Spinal cord (tissue), 10 donors: ENCODE measurements around the gene CLEC16A. TPM values are rescaled to one million over a fixed set of nuclear protein-coding genes. Genes with fewer than 3 reads are reported as not detected.

Experiments
- DNase-seq, 6 donors: peaks; one replicate each; pipeline versions ENCODE4 v3.0.0 to v3.0.0-alpha.2; 2013 to 2015; ENCODE audit warnings: low spot score in 6 of 6, low read depth in 4 of 6
- H3K27ac ChIP-seq: one replicate; pipeline ENCODE4 v1.5.1; 2013; ENCODE audit warnings: low read depth, low read length, control low read depth
- H3K27me3 ChIP-seq: one replicate; pipeline ENCODE4 v1.6.1; 2013; ENCODE audit warnings: low read length; ENCODE audit not compliant: control insufficient read depth, insufficient read depth
- H3K36me3 ChIP-seq: one replicate; pipeline ENCODE4 v1.6.1; 2013; ENCODE audit warnings: low read length; ENCODE audit not compliant: control insufficient read depth, insufficient read depth
- H3K4me1 ChIP-seq: one replicate; pipeline ENCODE4 v1.6.1; 2013; ENCODE audit warnings: low read length; ENCODE audit not compliant: control insufficient read depth, insufficient read depth
- H3K4me3 ChIP-seq: one replicate; pipeline ENCODE4 v1.5.1; 2013; ENCODE audit warnings: low read depth, low read length, control low read depth
- H3K9me3 ChIP-seq: one replicate; pipeline ENCODE4 v1.6.1; 2013; ENCODE audit warnings: low read length; ENCODE audit not compliant: control insufficient read depth, insufficient read depth
- WGBS: methylation state at CpG from one replicate; pipeline ENCODE4 v1.1.5; 2013; ENCODE audit warnings: missing lambda C conversion rate; ENCODE audit not compliant: insufficient coverage; 5-methylcytosine and 5-hydroxymethylcytosine counted together
- polyA plus RNA-seq, 2 donors: library from polyadenylated mRNA; unstranded; fragments of 120-200 nt; gene quantifications; one replicate each; pipeline ENCODE4 v1.2.1, GENCODE V29; 2013; ENCODE audit not compliant: insufficient read length in 2 of 2
- total RNA-seq, 2 donors: library from RNA; depleted of rRNA in 1 of 2; stranded (reverse); fragments of 120-200 nt in 1 of 2; fragments of >200 nt in 1 of 2; gene quantifications; one replicate each; pipeline versions ENCODE4 v1.2.3 to v1.2.4, GENCODE V29; 2013 to 2014
- donor health status: healthy.

The CLEC16A gene
- total and polyA plus RNA-seq, 4 donors, result 19.5 to 38.4 (median 25.1) TPM

GRCh38 chr16:11188801-11189740 lies 244.7 kb downstream of the CLEC16A start:
- no peak overlapping the region for H3K27ac ChIP-seq
- H3K36me3 ChIP-seq, result peaks cover 1% of the 10 kb centered on the region
- H3K4me1 ChIP-seq, result peaks cover 3% of the 10 kb centered on the region
- no peaks in the 10 kb centered on the region for H3K9me3 ChIP-seq
- WGBS, result 85% methylated on average over 23 of the region's 23 CpGs
- DNase-seq, result no peak
- H3K27me3 ChIP-seq, result no peaks in the 10 kb centered on the region
- H3K4me3 ChIP-seq, result no peak overlapping the region

DNA sequence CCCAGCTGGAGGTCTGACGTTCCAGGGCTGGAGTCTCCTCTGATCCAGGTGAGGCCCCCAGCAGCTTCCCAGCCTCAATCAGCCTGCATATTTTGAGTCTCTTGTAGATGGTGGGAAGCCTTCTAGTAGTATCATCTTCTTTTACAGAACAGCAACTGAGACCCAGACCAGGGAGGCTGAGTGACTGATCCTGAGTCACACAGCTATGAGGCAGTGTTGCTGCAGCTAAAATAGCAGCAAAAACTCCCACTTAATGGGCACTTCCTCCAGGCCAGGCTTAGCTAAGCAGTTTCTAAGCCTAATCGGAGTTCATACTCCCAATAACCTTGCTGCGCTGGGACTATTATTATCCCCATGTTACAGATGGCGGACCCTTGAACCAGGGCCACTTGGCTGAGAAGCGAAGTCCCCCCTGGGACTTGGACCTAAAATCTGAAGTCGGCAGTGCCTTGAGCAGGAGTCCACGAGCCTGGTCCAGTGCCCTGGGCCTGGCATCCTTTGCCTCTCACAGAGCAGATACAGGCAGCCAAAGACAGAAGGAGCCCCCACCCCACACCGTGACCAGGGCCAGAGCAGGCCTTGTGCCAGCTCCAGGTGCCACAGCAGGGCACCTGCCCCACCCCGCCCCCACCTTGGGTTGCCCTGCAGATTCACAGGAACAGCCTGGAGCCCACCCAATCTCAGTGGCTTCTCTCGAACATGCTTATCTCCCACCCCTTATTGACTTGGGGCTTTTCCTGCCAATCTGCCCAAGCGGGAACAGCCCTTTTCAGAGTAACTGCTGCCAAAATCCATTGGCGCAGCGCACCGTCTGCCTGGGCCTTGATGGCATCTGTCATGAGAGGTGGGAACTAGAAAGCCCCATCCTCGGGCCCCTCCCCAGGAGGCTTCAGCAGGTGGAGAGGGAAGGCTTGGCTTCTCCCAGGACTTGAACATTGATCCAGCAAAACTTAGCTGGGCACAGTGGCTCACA lies 246.5 kb downstream of the CLEC16A start:
- Histone ChIP-seq H3K4me1 (peaks cover 3% of the 10 kb centered on the region), H3K27ac (no peak overlapping the region), H3K4me3 (no peak overlapping the region), H3K36me3 (no peaks in the 10 kb centered on the region), H3K27me3 (no peaks in the 10 kb centered on the region), H3K9me3 (no peaks in the 10 kb centered on the region)
- peak in 1 of 6 donors; percentile 82 for DNase-seq
- WGBS, result 72% methylated on average over 14 of the region's 15 CpGs

DNA sequence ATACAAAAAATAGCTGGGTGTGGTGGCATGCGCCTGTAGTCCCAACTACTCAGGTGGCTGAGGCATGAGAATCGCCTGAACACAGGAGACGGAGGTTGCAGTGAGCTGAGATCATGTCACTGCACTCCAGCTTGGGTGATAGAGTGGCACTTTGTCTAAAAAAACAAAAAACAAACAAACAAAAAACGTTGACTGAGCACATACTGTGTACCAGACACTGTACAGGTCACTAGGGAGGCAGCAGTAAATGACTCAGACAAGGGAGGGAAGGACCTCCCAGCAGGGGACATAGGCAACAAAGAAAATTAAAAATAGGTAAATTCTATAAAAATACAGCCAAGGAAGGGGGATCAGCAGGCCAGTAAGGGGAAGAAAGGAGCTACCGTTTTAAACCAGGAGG lies 247.3 kb downstream of the CLEC16A start:
- WGBS, result 59% methylated on average over 1 of the region's 5 CpGs

GRCh38 chr16:11193494-11193893 lies 249.1 kb downstream of the CLEC16A start:
- Histone ChIP-seq H3K27ac (no peak overlapping the region), H3K36me3 (peaks cover 11% of the 10 kb centered on the region), H3K9me3 (no peaks in the 10 kb centered on the region), H3K4me1 (no peaks in the 10 kb centered on the region), H3K27me3 (no peaks in the 10 kb centered on the region), H3K4me3 (no peak overlapping the region)
- no peak for DNase-seq

More for the DNA sequence above, 247.3 kb downstream of the CLEC16A start:
- DNase-seq, result no peak
- Histone ChIP-seq H3K4me1 (peaks cover 3% of the 10 kb centered on the region), H3K4me3 (no peak overlapping the region), H3K36me3 (peaks cover 2% of the 10 kb centered on the region), H3K27ac (no peak overlapping the region), H3K27me3 (no peaks in the 10 kb centered on the region), H3K9me3 (no peaks in the 10 kb centered on the region)

- Histone ChIP-seq H3K4me1 (no peaks in the 10 kb centered on the region), H3K9me3 (no peaks in the 10 kb centered on the region), H3K4me3 (no peak overlapping the region), H3K27ac (no peak overlapping the region), H3K27me3 (no peaks in the 10 kb centered on the region), H3K36me3 (peaks cover 11% of the 10 kb centered on the region)
- no peak for DNase-seq
- WGBS, result 81% methylated on average over 3 of the region's 5 CpGs
Observed at GRCh38 chr16:11194913-11195312, 250.5 kb downstream of the CLEC16A start.

DNA sequence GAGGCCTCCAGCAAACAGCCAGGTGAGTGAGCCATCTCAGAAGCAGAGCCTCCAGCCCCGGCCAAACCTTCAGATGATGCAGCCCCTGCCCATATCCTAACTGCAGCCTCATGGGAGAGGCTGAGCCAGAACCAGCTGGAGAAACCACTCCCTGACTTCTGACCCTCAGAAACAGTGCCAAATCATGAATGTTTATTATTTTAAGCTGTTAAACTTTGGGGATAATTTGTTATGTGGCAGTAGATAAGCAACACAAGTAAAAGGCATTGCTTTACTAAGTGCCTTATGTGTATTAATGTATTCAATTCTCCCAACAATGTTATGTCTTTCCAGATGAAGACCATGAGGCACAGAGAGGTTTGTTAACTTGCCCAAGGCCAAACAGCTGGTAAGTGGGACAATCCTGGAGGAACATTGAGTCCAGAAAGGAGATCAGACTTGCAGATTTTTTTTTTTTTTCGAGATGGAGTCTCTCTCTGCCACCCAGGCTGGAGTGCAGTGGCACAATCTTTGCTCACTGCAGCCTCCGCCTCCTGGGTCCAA lies 252.0 kb downstream of the CLEC16A start:
- DNase-seq, result no peak
- no peak overlapping the region for H3K4me3 ChIP-seq
- WGBS, result 72% methylated on average over 3 of the region's 3 CpGs
- H3K36me3 ChIP-seq, result peaks cover 11% of the 10 kb centered on the region
- H3K9me3 ChIP-seq, result no peaks in the 10 kb centered on the region
- no peak overlapping the region for H3K27ac ChIP-seq
- no peaks in the 10 kb centered on the region for H3K4me1 ChIP-seq
- H3K27me3 ChIP-seq, result no peaks in the 10 kb centered on the region

DNA sequence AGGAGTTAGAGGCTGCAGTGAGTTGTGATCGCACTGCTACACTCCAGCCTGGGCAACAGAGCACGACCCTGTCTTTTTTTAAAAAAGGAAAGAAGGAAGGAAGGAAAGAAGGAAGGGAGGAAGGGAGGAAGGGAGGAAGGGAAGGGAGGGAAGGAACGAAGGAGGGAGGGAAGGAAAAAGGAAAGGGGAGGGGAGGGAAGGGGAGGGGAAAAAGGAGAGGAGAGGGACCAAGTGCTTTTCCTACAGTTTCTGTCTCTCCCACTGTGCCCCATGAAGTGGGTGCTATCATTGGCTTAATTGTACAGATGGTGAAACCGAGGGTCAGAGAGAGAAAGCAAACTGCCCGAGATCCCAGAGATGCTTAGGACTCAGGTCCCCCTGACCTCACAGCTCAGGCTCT lies 254.0 kb downstream of the CLEC16A start:
- Histone ChIP-seq H3K27ac (no peak overlapping the region), H3K36me3 (peaks cover 11% of the 10 kb centered on the region), H3K9me3 (no peaks in the 10 kb centered on the region), H3K27me3 (no peaks in the 10 kb centered on the region), H3K4me1 (peaks cover 4% of the 10 kb centered on the region), H3K4me3 (no peak overlapping the region)
- no peak for DNase-seq
- 74% methylated on average over 5 of the region's 5 CpGs for WGBS

GRCh38 chr16:11198828-11199227 lies 254.5 kb downstream of the CLEC16A start:
- H3K36me3 ChIP-seq, result peaks cover 11% of the 10 kb centered on the region
- DNase-seq, result no peak
- WGBS, result 65% methylated on average over 8 of the region's 8 CpGs
- peaks cover 4% of the 10 kb centered on the region for H3K4me1 ChIP-seq
- H3K27me3 ChIP-seq, result no peaks in the 10 kb centered on the region
- H3K9me3 ChIP-seq, result no peaks in the 10 kb centered on the region
- H3K27ac ChIP-seq, result no peak overlapping the region
- H3K4me3 ChIP-seq, result no peak overlapping the region

- WGBS, result 69% methylated on average over 7 of the region's 10 CpGs
- H3K27me3 ChIP-seq, result no peaks in the 10 kb centered on the region
- H3K36me3 ChIP-seq, result peaks cover 11% of the 10 kb centered on the region
- DNase-seq, result no peak
- no peaks in the 10 kb centered on the region for H3K9me3 ChIP-seq
- peaks cover 4% of the 10 kb centered on the region for H3K4me1 ChIP-seq
- no peak overlapping the region for H3K27ac ChIP-seq
- no peak overlapping the region for H3K4me3 ChIP-seq
Observed at GRCh38 chr16:11200592-11200991, 256.2 kb downstream of the CLEC16A start.
